Measurements from ENCODE around the gene LYPD5.

The LYPD5 gene

DNA sequence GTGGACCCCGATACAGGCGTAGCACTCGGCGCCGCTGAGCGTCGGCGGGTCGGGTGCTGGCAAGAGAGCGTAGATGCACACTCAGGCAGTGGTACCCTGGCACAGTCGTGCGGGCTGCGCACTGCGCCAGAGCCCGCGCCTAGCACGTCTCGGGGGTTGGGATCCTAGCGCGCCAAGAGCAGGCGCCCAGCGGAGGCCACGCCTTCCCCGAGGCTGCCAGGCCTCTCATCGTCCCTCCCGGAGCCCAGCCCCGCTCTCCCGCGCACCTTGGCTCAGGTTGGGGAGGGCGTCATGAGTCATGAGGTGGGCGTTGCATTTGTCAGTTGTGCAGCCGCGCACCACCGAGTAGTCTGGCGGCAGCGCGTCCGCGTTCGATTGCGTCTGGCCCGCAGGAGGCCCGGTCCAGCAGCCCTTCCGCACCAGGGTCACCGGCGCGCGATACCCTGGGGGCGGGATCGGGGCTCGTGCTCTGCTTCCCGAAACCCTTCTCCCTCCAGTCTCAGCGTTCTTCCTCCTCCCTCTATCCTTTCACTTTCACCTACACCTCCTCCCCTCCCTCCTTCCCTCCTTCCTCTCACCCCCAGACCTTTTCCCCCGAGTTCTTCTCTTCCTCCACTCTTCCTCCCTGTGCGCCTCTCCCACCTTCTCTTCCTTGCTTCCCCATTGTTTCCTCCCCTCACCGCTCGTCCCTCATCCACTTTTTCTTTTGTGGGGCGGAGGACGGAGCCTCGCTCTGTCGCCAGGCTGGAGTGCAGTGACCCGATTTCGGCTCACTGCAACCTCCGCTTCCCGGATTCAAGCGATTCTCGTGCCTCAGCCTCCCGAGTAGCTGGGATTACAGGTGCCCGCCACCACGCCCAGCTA lies 3.5 kb downstream of the LYPD5 start:
- TF ChIP-seq, protein P1, sequence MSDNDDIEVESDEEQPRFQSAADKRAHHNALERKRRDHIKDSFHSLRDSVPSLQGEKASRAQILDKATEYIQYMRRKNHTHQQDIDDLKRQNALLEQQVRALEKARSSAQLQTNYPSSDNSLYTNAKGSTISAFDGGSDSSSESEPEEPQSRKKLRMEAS (IDR thresholded peaks at IDR 0.05), result peak; percentile 74
- TF ChIP-seq NFIC (IDR thresholded peaks at IDR 0.05), result peak; percentile 42; the same call in 1 of the 2 replicates
- TF ChIP-seq FOXM1 (IDR thresholded peaks at IDR 0.05; ENCODE audit: borderline replicate concordance, low read depth), result no peak
- no peak for TF ChIP-seq RAD21 (IDR thresholded peaks at IDR 0.05; ENCODE audit: low read depth)
- TF ChIP-seq, protein P2, sequence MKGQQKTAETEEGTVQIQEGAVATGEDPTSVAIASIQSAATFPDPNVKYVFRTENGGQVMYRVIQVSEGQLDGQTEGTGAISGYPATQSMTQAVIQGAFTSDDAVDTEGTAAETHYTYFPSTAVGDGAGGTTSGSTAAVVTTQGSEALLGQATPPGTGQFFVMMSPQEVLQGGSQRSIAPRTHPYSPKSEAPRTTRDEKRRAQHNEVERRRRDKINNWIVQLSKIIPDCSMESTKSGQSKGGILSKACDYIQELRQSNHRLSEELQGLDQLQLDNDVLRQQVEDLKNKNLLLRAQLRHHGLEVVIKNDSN (IDR thresholded peaks at IDR 0.05), result peak; percentile 51; the same call in 1 of the 2 replicates
- TF ChIP-seq, protein P3, sequence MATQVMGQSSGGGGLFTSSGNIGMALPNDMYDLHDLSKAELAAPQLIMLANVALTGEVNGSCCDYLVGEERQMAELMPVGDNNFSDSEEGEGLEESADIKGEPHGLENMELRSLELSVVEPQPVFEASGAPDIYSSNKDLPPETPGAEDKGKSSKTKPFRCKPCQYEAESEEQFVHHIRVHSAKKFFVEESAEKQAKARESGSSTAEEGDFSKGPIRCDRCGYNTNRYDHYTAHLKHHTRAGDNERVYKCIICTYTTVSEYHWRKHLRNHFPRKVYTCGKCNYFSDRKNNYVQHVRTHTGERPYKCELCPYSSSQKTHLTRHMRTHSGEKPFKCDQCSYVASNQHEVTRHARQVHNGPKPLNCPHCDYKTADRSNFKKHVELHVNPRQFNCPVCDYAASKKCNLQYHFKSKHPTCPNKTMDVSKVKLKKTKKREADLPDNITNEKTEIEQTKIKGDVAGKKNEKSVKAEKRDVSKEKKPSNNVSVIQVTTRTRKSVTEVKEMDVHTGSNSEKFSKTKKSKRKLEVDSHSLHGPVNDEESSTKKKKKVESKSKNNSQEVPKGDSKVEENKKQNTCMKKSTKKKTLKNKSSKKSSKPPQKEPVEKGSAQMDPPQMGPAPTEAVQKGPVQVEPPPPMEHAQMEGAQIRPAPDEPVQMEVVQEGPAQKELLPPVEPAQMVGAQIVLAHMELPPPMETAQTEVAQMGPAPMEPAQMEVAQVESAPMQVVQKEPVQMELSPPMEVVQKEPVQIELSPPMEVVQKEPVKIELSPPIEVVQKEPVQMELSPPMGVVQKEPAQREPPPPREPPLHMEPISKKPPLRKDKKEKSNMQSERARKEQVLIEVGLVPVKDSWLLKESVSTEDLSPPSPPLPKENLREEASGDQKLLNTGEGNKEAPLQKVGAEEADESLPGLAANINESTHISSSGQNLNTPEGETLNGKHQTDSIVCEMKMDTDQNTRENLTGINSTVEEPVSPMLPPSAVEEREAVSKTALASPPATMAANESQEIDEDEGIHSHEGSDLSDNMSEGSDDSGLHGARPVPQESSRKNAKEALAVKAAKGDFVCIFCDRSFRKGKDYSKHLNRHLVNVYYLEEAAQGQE (IDR thresholded peaks at IDR 0.05; ENCODE audit: low read depth), result no peak

DNA sequence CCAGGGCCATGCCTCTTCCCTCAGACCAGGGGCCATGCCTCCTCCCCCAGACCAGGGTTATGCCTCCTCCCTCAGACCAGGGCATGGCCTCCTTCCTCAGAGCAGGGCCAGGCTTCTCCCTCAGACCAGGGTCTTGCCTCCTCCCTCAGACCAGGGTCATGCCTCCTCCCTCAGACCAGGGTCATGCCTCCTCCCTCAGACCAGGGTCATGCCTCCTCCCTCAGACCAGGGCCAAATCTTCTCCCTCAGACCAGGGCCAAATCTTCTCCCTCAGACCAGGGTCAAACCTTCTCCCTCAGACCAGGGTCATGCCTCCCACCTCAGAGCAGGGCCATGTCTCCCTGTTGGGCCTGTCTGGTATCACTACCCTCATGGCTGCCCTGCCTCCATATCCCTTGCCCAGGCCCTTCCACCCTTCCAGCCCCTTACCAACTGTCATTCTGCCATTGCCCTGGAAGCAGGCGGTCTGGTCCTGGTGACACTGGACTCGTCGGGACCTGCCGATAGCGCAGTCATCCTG lies 4.2 kb downstream of the LYPD5 start:
- TF ChIP-seq CREB1 (IDR thresholded peaks at IDR 0.05; ENCODE audit: low read depth) (no peak), TCF12 (IDR thresholded peaks at IDR 0.05; ENCODE audit: low read depth) (no peak), EP300 (IDR thresholded peaks at IDR 0.05; ENCODE audit: borderline replicate concordance) (no peak), FOXM1 (IDR thresholded peaks at IDR 0.05; ENCODE audit: borderline replicate concordance, low read depth) (no peak), TAF1 (IDR thresholded peaks at IDR 0.05; ENCODE audit: low read depth) (no peak), CEBPB (IDR thresholded peaks at IDR 0.05) (no peak), ZBTB7A (IDR thresholded peaks at IDR 0.05; ENCODE audit: low read depth) (no peak), EGR1 (IDR thresholded peaks at IDR 0.05) (no peak), NFIC (IDR thresholded peaks at IDR 0.05) (no peak), TEAD4 (IDR thresholded peaks at IDR 0.05) (no peak), RAD21 (IDR thresholded peaks at IDR 0.05; ENCODE audit: low read depth) (no peak), YY1 (IDR thresholded peaks at IDR 0.05; ENCODE audit: low read depth) (no peak)
- TF ChIP-seq, protein P2 (IDR thresholded peaks at IDR 0.05), result no peak
- TF ChIP-seq, protein P3 (IDR thresholded peaks at IDR 0.05; ENCODE audit: low read depth), result no peak
- TF ChIP-seq, protein P1 (IDR thresholded peaks at IDR 0.05), result no peak

DNA sequence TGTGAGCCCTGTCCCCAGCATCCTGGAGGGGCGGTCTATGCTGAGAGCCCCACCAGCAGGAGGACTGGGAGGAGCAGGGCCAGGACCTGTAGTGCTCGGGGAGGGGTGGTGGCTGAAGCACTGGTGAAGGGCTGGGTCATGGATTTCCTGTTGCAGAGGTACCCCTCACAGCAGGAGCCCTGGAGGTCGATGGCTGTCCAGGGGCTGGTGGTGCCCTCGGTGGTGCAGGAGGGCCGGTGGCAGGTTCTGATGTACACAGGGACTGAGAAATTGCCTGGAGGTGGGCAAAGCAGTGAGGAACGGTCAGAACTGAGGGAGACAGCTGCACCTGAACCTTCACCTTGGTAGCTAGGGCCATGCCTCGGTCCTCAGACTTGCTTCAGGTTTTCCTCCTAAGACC lies 4.7 kb downstream of the LYPD5 start:
- TF ChIP-seq TEAD4 (IDR thresholded peaks at IDR 0.05), result no peak
- TF ChIP-seq, protein P3 (IDR thresholded peaks at IDR 0.05; ENCODE audit: low read depth), result no peak
- TF ChIP-seq TCF12 (IDR thresholded peaks at IDR 0.05; ENCODE audit: low read depth), result no peak
- no peak for TF ChIP-seq NFIC (IDR thresholded peaks at IDR 0.05)
- TF ChIP-seq FOXM1 (IDR thresholded peaks at IDR 0.05; ENCODE audit: borderline replicate concordance, low read depth), result no peak
- no peak for TF ChIP-seq ZBTB7A (IDR thresholded peaks at IDR 0.05; ENCODE audit: low read depth)

DNA sequence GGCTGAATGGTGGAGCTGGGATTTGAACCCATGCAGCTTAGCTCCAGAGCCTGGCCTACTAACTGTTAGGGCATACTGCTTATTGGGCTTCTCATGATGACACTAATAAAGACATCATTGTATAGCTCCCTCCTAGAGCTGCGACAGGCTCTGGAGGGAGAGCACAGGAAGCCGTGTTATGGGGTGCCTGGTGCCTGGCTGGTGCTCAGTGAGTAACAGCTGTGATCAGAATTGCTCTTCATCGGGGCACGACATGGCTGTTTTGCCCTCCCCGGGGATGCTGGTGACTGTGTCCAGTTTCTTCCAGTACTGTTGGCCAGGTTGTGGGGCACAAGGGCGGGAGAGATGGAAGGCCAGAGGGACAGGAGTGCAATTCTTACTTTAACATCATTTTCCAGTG lies 5.1 kb downstream of the LYPD5 start:
- TF ChIP-seq EGR1 (IDR thresholded peaks at IDR 0.05) (no peak), RAD21 (IDR thresholded peaks at IDR 0.05; ENCODE audit: low read depth) (no peak), TAF1 (IDR thresholded peaks at IDR 0.05; ENCODE audit: low read depth) (no peak), YY1 (IDR thresholded peaks at IDR 0.05; ENCODE audit: low read depth) (no peak), ZBTB7A (IDR thresholded peaks at IDR 0.05; ENCODE audit: low read depth) (no peak), TCF12 (IDR thresholded peaks at IDR 0.05; ENCODE audit: low read depth) (no peak), NFIC (IDR thresholded peaks at IDR 0.05) (no peak)
- TF ChIP-seq, protein P2 (IDR thresholded peaks at IDR 0.05), result no peak
- TF ChIP-seq, protein P1 (IDR thresholded peaks at IDR 0.05), result no peak
- TF ChIP-seq, protein P3 (IDR thresholded peaks at IDR 0.05; ENCODE audit: low read depth), result no peak
